Kidney capillary endothelial cell (primary cell): ENCODE results near the gene SFTPA1.
"Not testable (repeated sequence)": the region's sequence is repeated elsewhere in the genome, so short reads cannot be mapped to it uniquely, and the experiment has no call there.

ENCODE experiments used
- DNase-seq: peaks from one replicate; pipeline ENCODE4 v3.0.0-alpha.2; 2018; ENCODE audit warnings: low spot score

The SFTPA1 gene

GRCh38 chr10:79610601-79611191 is at the start of gene SFTPA1:
Gene SFTPA1 (plus strand): TSS chr10:79610939. CDS start chr10:79611826, 887 bp downstream.
- DNase-seq, result no peak

- no peak for DNase-seq
These were observed 49.5 kb upstream of the SFTPA1 start for GRCh38 chr10:79561257-79561656.

GRCh38 chr10:79562135-79562756 is 48.5 kb upstream of the SFTPA1 start:
- DNase-seq, result peak; percentile 41

GRCh38 chr10:79563426-79563825 is 47.3 kb upstream of the SFTPA1 start:
- DNase-seq, result no peak

- not testable (repeated sequence) for DNase-seq
These were observed 40.1 kb upstream of the SFTPA1 start for GRCh38 chr10:79570624-79571023.

GRCh38 chr10:79579361-79579760 is 31.4 kb upstream of the SFTPA1 start:
- DNase-seq, result no peak

- DNase-seq, result no peak
These were observed 29.7 kb upstream of the SFTPA1 start for GRCh38 chr10:79581044-79581443.

GRCh38 chr10:79582096-79582495 is 28.6 kb upstream of the SFTPA1 start:
- no peak for DNase-seq

GRCh38 chr10:79582954-79583353 is 27.8 kb upstream of the SFTPA1 start:
- DNase-seq, result not testable (repeated sequence)

GRCh38 chr10:79583488-79584024 is 27.2 kb upstream of the SFTPA1 start:
- DNase-seq, result no peak

- no peak for DNase-seq
These were observed 24.7 kb upstream of the SFTPA1 start for GRCh38 chr10:79585870-79586527.

- no peak for DNase-seq
These were observed 23.8 kb upstream of the SFTPA1 start for GRCh38 chr10:79586933-79587332.

- DNase-seq, result no peak
These were observed 21.9 kb upstream of the SFTPA1 start for GRCh38 chr10:79588800-79589199.

- no peak for DNase-seq
These were observed 17.4 kb upstream of the SFTPA1 start for GRCh38 chr10:79593377-79593776.

GRCh38 chr10:79594565-79594964 is 16.2 kb upstream of the SFTPA1 start:
- not testable (repeated sequence) for DNase-seq

GRCh38 chr10:79595510-79595909 is 15.2 kb upstream of the SFTPA1 start:
- DNase-seq, result no peak

- not testable (repeated sequence) for DNase-seq
These were observed 11.1 kb upstream of the SFTPA1 start for GRCh38 chr10:79599644-79600043.

GRCh38 chr10:79601939-79602338 is 8.8 kb upstream of the SFTPA1 start:
- DNase-seq, result no peak

- no peak for DNase-seq
These were observed 7.8 kb upstream of the SFTPA1 start for GRCh38 chr10:79602953-79603352.

GRCh38 chr10:79604294-79604693 is 6.4 kb upstream of the SFTPA1 start:
- DNase-seq, result no peak

GRCh38 chr10:79605308-79605707 is 5.4 kb upstream of the SFTPA1 start:
- DNase-seq, result no peak

GRCh38 chr10:79608505-79609375 is 2.0 kb upstream of the SFTPA1 start:
- peak; percentile 26 for DNase-seq
